Middle frontal gyrus (tissue), 1 donor: Measurements from ENCODE around the gene GOT2.
"Not testable (repeated sequence)": the region's sequence is repeated elsewhere in the genome, so short reads cannot be mapped to it uniquely, and the experiment has no call there.

Experiments
- DNase-seq: peaks from one replicate; pipeline ENCODE4 v3.0.0-alpha.2; 2015; ENCODE audit warnings: low spot score; ENCODE audit errors: extremely low spot score

GOT2 gene

GRCh38 chr16:58733671-58734458 is at the start of gene GOT2:
Gene GOT2, minus strand, starts transcription at chr16:58734316. Its CDS starts 88 bp downstream, at chr16:58734228.
- peak; percentile 58 for DNase-seq

GRCh38 chr16:58779291-58779690 is 45.2 kb upstream of the GOT2 start:
- not testable (repeated sequence) for DNase-seq

GRCh38 chr16:58773870-58774269 is 39.8 kb upstream of the GOT2 start:
- no peak for DNase-seq

GRCh38 chr16:58768145-58768544 is 34.0 kb upstream of the GOT2 start:
- no peak for DNase-seq

- no peak for DNase-seq
Measured at GRCh38 chr16:58767581-58767980, 33.5 kb upstream of the GOT2 start.

GRCh38 chr16:58756650-58757332 is 22.7 kb upstream of the GOT2 start:
- DNase-seq = no peak

- DNase-seq = peak; percentile 53
Measured at GRCh38 chr16:58755989-58756649, 22.0 kb upstream of the GOT2 start.

- DNase-seq = no peak
Measured at GRCh38 chr16:58753711-58754134, 19.6 kb upstream of the GOT2 start.

GRCh38 chr16:58744497-58744896 is 10.4 kb upstream of the GOT2 start:
- no peak for DNase-seq

GRCh38 chr16:58741976-58742375 is 7.9 kb upstream of the GOT2 start:
- DNase-seq = no peak

- DNase-seq = no peak
Measured at GRCh38 chr16:58741166-58741565, 7.0 kb upstream of the GOT2 start.

GRCh38 chr16:58738672-58739296 is 4.7 kb upstream of the GOT2 start:
- no peak for DNase-seq

GRCh38 chr16:58736341-58736740 is 2.2 kb upstream of the GOT2 start:
- DNase-seq = not testable (repeated sequence)

GRCh38 chr16:58734459-58734787 is 307 bp upstream of the GOT2 start:
- DNase-seq = no peak

- no peak for DNase-seq
Measured at GRCh38 chr16:58733248-58733670, 857 bp downstream of the GOT2 start.

GRCh38 chr16:58732545-58733247 is 1.4 kb downstream of the GOT2 start:
- DNase-seq = no peak

GRCh38 chr16:58730724-58731370 is 3.3 kb downstream of the GOT2 start:
- DNase-seq = no peak

- no peak for DNase-seq
Measured at GRCh38 chr16:58727796-58728568, 6.1 kb downstream of the GOT2 start.

- no peak for DNase-seq
Measured at GRCh38 chr16:58727028-58727781, 6.9 kb downstream of the GOT2 start.
